ENCODE results near the gene ADPRHL1.

DNA sequence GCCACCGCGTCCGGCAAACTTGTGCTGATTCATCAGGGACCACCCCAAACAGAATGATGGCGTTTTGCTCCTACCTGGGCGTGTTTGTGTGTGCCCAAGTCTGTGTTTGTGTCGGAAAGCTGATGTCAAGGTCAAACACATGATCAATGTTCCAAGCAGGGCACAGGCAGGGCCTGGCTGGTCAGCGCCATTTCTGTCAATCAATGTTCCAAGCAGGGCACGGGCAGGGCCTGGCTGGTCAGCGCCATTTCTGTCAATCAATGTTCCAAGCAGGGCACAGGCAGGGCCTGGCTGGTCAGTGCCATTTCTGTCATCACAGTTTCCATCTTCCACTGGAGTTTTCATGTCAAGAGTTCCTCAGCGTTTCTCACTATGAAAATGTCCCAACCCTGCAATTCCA lies 74.5 kb downstream of the ADPRHL1 start:
- TF ChIP-seq, protein P1, sequence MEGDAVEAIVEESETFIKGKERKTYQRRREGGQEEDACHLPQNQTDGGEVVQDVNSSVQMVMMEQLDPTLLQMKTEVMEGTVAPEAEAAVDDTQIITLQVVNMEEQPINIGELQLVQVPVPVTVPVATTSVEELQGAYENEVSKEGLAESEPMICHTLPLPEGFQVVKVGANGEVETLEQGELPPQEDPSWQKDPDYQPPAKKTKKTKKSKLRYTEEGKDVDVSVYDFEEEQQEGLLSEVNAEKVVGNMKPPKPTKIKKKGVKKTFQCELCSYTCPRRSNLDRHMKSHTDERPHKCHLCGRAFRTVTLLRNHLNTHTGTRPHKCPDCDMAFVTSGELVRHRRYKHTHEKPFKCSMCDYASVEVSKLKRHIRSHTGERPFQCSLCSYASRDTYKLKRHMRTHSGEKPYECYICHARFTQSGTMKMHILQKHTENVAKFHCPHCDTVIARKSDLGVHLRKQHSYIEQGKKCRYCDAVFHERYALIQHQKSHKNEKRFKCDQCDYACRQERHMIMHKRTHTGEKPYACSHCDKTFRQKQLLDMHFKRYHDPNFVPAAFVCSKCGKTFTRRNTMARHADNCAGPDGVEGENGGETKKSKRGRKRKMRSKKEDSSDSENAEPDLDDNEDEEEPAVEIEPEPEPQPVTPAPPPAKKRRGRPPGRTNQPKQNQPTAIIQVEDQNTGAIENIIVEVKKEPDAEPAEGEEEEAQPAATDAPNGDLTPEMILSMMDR (IDR thresholded peaks at IDR 0.05; ENCODE audit: poor library complexity) = no peak
- no peak for TF ChIP-seq EZH2 (IDR thresholded peaks at IDR 0.05; ENCODE audit: borderline replicate concordance)
- no peak for TF ChIP-seq EZH2phosphoT487 (IDR thresholded peaks at IDR 0.05; ENCODE audit: low read depth, severe bottlenecking, unreplicated experiment)
